LNCaP clone FGC (cell line): Measurements from ENCODE around the gene ASCC1.

Experiments used
- DNase-seq: peaks from one replicate; pipeline ENCODE4 v3.0.0-alpha.2; 2011; ENCODE audit warnings: low read depth
- H3K4me3 ChIP-seq: 2 replicates; pipeline ENCODE4 v1.5.1; 2011; ENCODE audit warnings: mild to moderate bottlenecking, low read depth, low read length, control low read depth
- CTCF ChIP-seq: IDR thresholded peaks from 2 replicates; pipeline ENCODE4 v1.5.1; 2012; ENCODE audit warnings: mild to moderate bottlenecking; ENCODE audit not compliant: control insufficient read depth, insufficient read depth; ENCODE audit errors: extremely low read depth

The ASCC1 gene

GRCh38 chr10:72133517-72133916 lies 82.6 kb downstream of the ASCC1 start:
- TF ChIP-seq CTCF: no peak
- H3K4me3 ChIP-seq: no peak overlapping the region
- DNase-seq: no peak

GRCh38 chr10:72132854-72133253 lies 83.2 kb downstream of the ASCC1 start:
- no peak for TF ChIP-seq CTCF
- DNase-seq: no peak
- H3K4me3 ChIP-seq: no peak overlapping the region

- no peak for TF ChIP-seq CTCF
- DNase-seq: no peak
- no peak overlapping the region for H3K4me3 ChIP-seq
These were observed 88.5 kb downstream of the ASCC1 start for GRCh38 chr10:72127571-72127970.

- H3K4me3 ChIP-seq: no peak overlapping the region
- TF ChIP-seq CTCF: no peak
- no peak for DNase-seq
These were observed 89.2 kb downstream of the ASCC1 start for GRCh38 chr10:72126872-72127232.

- 0 out of 2 replicates have a peak, but pooled peaks have one; percentile 19 for TF ChIP-seq CTCF
- no peak for DNase-seq
- H3K4me3 ChIP-seq: no peak overlapping the region
These were observed 89.7 kb downstream of the ASCC1 start for GRCh38 chr10:72126184-72126871.

GRCh38 chr10:72124989-72125388 lies 91.1 kb downstream of the ASCC1 start:
- no peak overlapping the region for H3K4me3 ChIP-seq
- no peak for DNase-seq
- no peak for TF ChIP-seq CTCF

- no peak for DNase-seq
- no peak for TF ChIP-seq CTCF
- no peak overlapping the region for H3K4me3 ChIP-seq
These were observed 91.7 kb downstream of the ASCC1 start for GRCh38 chr10:72124381-72124780.
